GM19455 (cell line): Measurements from ENCODE around the gene ACKR4.
"Not testable (repeated sequence)": the region's sequence is repeated elsewhere in the genome, so short reads cannot be mapped to it uniquely, and the experiment has no call there.

ENCODE experiments used
- ATAC-seq: cut with Tn5 transposase; IDR thresholded peaks from one replicate; pipeline ENCODE4 v1.9.1; 2021; ENCODE audit not compliant: unreplicated experiment

ACKR4 gene

DNA sequence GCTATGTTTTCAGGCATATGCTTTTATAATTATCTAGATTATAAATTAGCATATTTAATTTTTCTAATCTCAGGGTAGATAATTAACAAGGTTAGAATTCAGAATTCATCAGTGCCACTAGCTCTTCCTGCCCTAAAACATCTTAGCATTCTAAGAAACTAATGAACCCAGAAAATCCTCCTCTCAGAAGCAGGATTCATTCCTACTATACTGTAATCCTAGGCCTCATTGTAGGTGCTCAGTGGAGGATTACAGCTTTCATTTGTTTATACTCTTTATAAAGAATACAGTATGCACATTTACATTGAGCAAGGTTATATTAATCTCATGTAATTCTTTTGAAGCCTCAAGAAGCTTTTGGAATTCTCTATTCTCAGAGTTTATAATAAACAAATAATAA is 41.6 kb downstream of the ACKR4 start:
- no peak for ATAC-seq

DNA sequence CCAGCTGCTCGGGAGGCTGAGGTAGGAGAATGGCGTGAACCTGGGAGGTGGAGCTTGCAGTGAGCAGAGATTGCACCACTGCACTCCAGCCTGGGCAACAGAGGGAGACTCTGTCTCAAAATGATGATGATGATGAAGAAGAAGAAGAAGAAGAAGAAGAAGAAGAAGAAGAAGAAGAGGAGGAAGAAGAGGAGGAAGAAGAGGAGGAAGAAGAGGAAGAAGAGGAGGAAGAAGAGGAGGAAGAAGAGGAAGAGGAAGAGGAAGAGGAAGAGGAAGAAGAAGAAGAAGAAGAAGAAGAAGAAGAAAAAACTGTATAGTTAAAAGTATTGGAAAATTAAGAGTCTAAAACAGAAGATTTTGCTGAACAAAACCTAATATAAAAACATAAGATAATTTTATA is 44.4 kb downstream of the ACKR4 start:
- not testable (repeated sequence) for ATAC-seq

DNA sequence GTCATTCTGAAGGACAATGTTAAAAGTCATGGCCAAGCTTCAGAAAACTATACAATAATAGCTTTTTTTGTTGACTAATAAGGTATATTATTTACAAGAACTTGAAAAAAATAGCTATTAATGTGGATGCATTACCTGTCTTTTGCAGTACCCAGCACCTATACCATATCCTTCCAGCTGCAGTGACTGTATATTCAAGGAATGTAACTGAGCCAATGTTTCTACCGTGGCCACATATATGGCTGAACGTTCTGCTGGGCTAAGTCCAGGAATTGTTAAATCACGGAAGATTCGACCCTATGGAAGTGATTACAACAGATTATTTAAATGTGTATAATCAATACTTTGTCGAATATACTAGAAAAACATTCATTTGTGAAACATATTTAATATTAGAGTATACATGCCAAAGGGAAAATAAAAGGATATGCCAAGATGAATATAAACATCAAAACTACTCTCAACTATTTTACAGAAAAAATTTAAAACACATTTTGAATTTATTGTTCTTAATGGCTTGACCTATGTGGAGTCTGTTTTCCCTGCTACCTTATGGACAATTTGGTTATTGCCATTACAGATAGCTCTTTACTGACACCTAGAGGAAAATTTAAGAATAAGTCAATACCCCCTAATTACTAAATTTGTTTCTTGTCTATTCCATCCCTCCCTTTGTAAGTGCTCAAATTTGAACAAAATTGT is 44.9 kb downstream of the ACKR4 start:
- ATAC-seq = no peak

DNA sequence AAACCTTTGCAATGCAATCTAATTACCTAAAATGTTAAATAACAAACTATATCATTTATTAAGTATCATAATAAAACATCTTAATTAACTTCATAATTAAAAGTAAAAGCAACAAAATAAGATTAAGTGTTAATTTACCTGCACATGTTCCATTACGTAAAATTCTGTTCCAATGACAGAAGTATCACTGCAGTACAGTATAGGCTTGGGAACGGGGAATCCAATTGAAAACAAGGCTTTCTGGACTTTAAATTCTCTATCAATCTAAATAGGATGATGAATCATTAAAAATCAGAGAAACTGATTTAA is 45.4 kb downstream of the ACKR4 start:
- no peak for ATAC-seq

DNA sequence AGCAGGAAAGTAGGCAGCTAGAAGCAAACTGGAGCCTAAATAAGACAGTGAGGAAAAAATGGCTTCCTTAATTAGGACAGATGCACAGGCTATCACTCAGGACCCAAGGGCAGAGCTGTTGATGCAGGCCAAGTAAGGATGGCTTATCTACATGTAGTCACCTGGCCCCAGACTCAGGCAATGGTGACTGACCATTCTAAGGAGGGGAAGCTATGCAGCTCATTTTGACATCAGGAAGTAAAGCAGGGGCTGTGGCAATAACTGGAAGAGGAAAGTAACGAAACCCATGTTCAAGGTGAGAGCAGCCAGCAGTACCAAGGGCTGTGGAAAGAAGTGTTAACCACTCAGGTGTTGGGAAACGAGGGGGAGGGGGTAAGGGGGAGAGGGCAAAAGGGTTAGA is 46.3 kb downstream of the ACKR4 start:
- no peak for ATAC-seq

DNA sequence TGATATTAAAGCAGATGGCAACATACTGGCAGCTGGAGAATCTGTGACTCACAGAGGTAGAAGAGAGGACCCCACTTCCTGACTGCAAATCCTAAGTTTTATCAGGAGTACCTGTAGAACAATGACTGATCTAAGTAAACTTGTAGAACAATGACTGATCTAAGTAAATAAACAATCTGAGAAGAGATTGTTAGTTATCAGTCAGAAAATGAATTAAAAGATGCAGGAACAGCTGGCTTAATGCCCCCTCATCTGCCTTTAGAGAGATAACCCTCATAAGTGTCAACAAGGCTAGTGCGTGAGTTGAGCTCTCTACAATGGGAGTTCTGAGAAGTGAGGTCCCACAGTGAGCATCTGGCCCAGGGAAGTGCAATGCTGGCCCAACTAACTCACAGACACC is 48.0 kb downstream of the ACKR4 start:
- ATAC-seq = no peak

DNA sequence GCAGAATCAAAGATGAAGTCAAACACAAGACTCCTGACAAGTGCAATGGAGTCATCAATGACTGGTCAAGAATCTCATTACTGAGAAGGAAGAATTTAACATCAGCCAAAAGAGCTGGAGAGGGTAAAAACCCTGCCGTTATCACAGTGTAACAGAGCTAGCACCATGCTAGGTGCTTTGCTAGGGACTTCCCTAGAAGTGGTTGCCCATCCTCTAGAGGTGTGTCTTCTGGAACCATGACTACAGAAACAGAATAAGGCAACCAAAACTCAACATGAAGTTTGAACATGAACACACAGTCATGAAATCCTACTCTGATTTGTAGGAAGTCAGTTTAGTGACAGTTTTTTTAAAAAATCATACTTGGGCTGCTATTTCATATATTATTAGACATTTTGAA is 53.1 kb downstream of the ACKR4 start:
- no peak for ATAC-seq
